GM23338 (cell line): Measurements from ENCODE around the gene PDCD7. TPM values are rescaled to one million over a fixed set of nuclear protein-coding genes. Genes with fewer than 3 reads are reported as not detected.

ENCODE experiments used
- ATAC-seq: fragments of 200-7000 bp; cut with Tn5 transposase; 3 replicates; pipeline ENCODE4 v1.9.1; 2020
- DNase-seq: peaks from one replicate; pipeline ENCODE4 v3.0.0-alpha.2; 2015; ENCODE audit warnings: low spot score
- H2AFZ ChIP-seq: fragments of 200-600 bp; sonication (generic); 2 replicates; pipeline ENCODE4 v1.8.0; 2016; ENCODE audit warnings: antibody characterized with exemption, mild to moderate bottlenecking, moderate library complexity
- H3F3A ChIP-seq: fragments of 200-600 bp; sonication (generic); replicated peaks from 2 replicates; pipeline ENCODE4 v1.8.0; 2017; ENCODE audit warnings: antibody characterized with exemption, mixed run types, low read depth
- H3K27ac ChIP-seq: fragments of 200-600 bp; sonication (generic); 2 replicates; pipeline ENCODE4 v1.6.1; 2016; ENCODE audit warnings: low read depth
- H3K27me3 ChIP-seq: fragments of 200-600 bp; sonication (generic); 2 replicates; pipeline ENCODE4 v1.8.0; 2016; ENCODE audit warnings: mild to moderate bottlenecking, mixed run types, moderate library complexity; ENCODE audit not compliant: insufficient read depth
- H3K36me3 ChIP-seq: fragments of 200-600 bp; sonication (generic); 2 replicates; pipeline ENCODE4 v1.8.0; 2016; ENCODE audit warnings: mild to moderate bottlenecking; ENCODE audit not compliant: insufficient read depth
- H3K4me1 ChIP-seq: fragments of 200-600 bp; sonication (generic); 2 replicates; pipeline ENCODE4 v1.8.0; 2016; ENCODE audit warnings: mild to moderate bottlenecking, moderate library complexity; ENCODE audit not compliant: insufficient read depth
- H3K4me2 ChIP-seq: fragments of 200-600 bp; sonication (generic); 2 replicates; pipeline ENCODE4 v1.7.1; 2017; ENCODE audit warnings: mixed run types
- H3K4me3 ChIP-seq: fragments of 200-600 bp; sonication (generic); 2 replicates; pipeline ENCODE4 v1.6.1; 2016; ENCODE audit warnings: mixed run types
- H3K79me2 ChIP-seq: fragments of 200-600 bp; sonication (generic); replicated peaks from 2 replicates; pipeline ENCODE4 v1.8.0; 2017; ENCODE audit warnings: mild to moderate bottlenecking; ENCODE audit not compliant: insufficient read depth
- H3K9me2 ChIP-seq: fragments of 200-600 bp; sonication (generic); 2 replicates; pipeline ENCODE4 v1.8.0; 2017; ENCODE audit not compliant: insufficient read depth
- H4K20me1 ChIP-seq: fragments of 200-600 bp; sonication (generic); replicated peaks from 2 replicates; pipeline ENCODE4 v1.8.0; 2017; ENCODE audit warnings: mild to moderate bottlenecking; ENCODE audit not compliant: insufficient read depth
- H3K27ac Mint-ChIP-seq: 2 replicates; pipeline ENCODE4 v1.8.0; 2020; ENCODE audit warnings: inconsistent platforms, mild to moderate bottlenecking, moderate library complexity, mixed read lengths
- H3K27me3 Mint-ChIP-seq: 3 replicates; pipeline ENCODE4 v1.8.0; 2022; ENCODE audit warnings: low read depth, mild to moderate bottlenecking, moderate library complexity, mixed read lengths, inconsistent platforms; ENCODE audit not compliant: insufficient read depth, poor library complexity
- H3K36me3 Mint-ChIP-seq: 3 replicates; pipeline ENCODE4 v1.8.0; 2021; ENCODE audit warnings: low read depth, mild to moderate bottlenecking, inconsistent platforms, moderate library complexity, mixed read lengths
- H3K4me1 Mint-ChIP-seq: 3 replicates; pipeline ENCODE4 v1.8.0; 2020; ENCODE audit warnings: mild to moderate bottlenecking, inconsistent platforms, mixed read lengths
- H3K4me3 Mint-ChIP-seq: 3 replicates; pipeline ENCODE4 v1.8.0; 2021; ENCODE audit warnings: moderate library complexity, mild to moderate bottlenecking, inconsistent platforms, mixed read lengths
- H3K9me3 Mint-ChIP-seq: 3 replicates; pipeline ENCODE4 v1.8.0; 2020; ENCODE audit warnings: moderate library complexity, mild to moderate bottlenecking, inconsistent platforms, mixed read lengths
- CREB1 ChIP-seq: fragments of 250-450 bp; sonication (Bioruptor Pico); IDR thresholded peaks from 2 replicates; pipeline ENCODE4 v1.5.0; 2020; ENCODE audit warnings: low read depth, mild to moderate bottlenecking, moderate library complexity
- CTCF ChIP-seq, 2 experiments: fragments of 200-600 bp in 1 of 2; sonication (generic) in 1 of 2; conservative IDR thresholded peaks; 2 replicates each; pipeline versions ENCODE4 v1.5.1 to v1.6.1; 2016 to 2017; ENCODE audit warnings: antibody characterized with exemption in 2 of 2, low read depth in 2 of 2, mild to moderate bottlenecking in 2 of 2, moderate library complexity in 1 of 2
- EZH2phosphoT487 ChIP-seq: fragments of 200-600 bp; sonication (generic); IDR thresholded peaks from one replicate; pipeline ENCODE4 v1.8.1; 2018; ENCODE audit warnings: antibody characterized with exemption; ENCODE audit not compliant: unreplicated experiment
- JUNB ChIP-seq: IDR thresholded peaks from one replicate; pipeline ENCODE4 v1.6.1; 2016; ENCODE audit warnings: antibody characterized with exemption; ENCODE audit not compliant: unreplicated experiment
- polyA plus RNA-seq: library from polyadenylated mRNA; unstranded; fragments of >200 nt; fragmentation: Nextera tagmentation; extraction: Ambion mirVana; gene quantifications from 2 replicates; pipeline ENCODE4 v1.2.1, GENCODE V29; 2016
- total RNA-seq: library from RNA; depleted of rRNA; stranded (reverse); fragments of >200 nt; shearing (Covaris generic); gene quantifications from 2 replicates; pipeline ENCODE4 v1.2.3, GENCODE V29; 2014
- TF ChIP-seq, protein P1 (sequence below): fragments of 250-450 bp; sonication (Bioruptor Pico); IDR thresholded peaks from 2 replicates; pipeline ENCODE4 v1.5.0; 2020; ENCODE audit warnings: mild to moderate bottlenecking, moderate library complexity

PDCD7 gene
- total and polyA plus RNA-seq, 2 experiments from 2014 or later: 16.8 to 21.2 TPM

DNA sequence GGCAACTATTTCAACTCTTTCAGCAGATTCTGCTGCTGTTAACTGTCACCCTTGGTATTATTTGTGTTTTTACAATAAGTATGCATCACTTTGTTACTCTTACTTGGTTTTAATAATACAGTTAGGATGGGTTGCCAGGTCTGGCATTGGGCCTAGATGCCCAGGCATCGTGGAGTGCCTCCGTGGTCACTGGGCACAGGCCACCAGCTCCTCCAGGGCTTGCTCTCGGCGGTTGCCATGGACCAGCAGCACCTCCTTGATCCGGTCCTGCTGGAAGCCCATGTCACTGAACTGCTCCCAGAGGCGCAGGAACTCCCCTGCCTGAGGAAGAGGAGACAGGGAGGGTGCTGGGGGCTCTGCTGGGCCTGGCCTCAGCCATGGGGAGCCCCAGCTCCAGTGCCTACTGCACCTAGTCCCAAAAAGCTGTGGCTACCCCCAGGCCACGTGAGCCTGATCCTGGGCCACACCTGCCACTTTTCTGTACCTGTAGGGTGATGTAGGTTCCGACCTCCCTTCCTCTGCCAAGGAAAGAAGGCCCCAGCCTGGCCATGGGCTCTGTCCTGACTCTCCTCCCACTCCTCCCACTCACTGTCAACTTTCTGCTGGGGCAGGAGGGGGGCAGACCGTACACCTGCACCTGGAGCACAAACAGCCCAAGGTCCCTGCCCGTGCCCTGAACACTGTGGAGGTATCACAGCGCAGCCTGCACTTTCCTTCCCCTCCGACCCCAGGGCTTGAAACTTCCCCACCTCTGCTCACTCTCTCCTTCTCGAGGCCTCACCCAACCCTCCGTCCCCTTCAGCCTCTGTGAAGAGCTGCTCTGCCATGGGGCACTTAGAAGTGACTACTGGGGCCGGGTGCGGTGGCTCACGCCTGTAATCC, 40.5 kb downstream of the PDCD7 start:
- no peaks in the 10 kb centered on the region for H3F3A ChIP-seq
- Mint-ChIP-seq H3K36me3 (no peaks in the 10 kb centered on the region), H3K9me3 (no peaks in the 10 kb centered on the region), H3K4me1 (peaks cover 10% of the 10 kb centered on the region), H3K4me3 (no peak overlapping the region), H3K27ac (no peak overlapping the region), H3K27me3 (peaks cover 12% of the 10 kb centered on the region)
- H3K9me2 ChIP-seq: no peaks in the 10 kb centered on the region
- H3K4me2 ChIP-seq: no peak overlapping the region
- H3K27me3 ChIP-seq: no peaks in the 10 kb centered on the region
- H3K79me2 ChIP-seq: no peaks in the 10 kb centered on the region
- H3K4me3 ChIP-seq: no peak overlapping the region
- no peaks in the 10 kb centered on the region for H3K36me3 ChIP-seq
- no peak overlapping the region for H3K27ac ChIP-seq
- H4K20me1 ChIP-seq: no peaks in the 10 kb centered on the region
- DNase-seq (no peak), ATAC-seq (no peak)
- H2AFZ ChIP-seq: no peak overlapping the region
- no peak for TF ChIP-seq CREB1 (CRISPR knock-in tag)
- TF ChIP-seq JUNB: no peak
- no peak for TF ChIP-seq CTCF (conservative IDR thresholded peaks at IDR 0.05; ENCODE audit: low read depth in 2 of 2)
- no peak for TF ChIP-seq EZH2phosphoT487
- TF ChIP-seq, protein P1, sequence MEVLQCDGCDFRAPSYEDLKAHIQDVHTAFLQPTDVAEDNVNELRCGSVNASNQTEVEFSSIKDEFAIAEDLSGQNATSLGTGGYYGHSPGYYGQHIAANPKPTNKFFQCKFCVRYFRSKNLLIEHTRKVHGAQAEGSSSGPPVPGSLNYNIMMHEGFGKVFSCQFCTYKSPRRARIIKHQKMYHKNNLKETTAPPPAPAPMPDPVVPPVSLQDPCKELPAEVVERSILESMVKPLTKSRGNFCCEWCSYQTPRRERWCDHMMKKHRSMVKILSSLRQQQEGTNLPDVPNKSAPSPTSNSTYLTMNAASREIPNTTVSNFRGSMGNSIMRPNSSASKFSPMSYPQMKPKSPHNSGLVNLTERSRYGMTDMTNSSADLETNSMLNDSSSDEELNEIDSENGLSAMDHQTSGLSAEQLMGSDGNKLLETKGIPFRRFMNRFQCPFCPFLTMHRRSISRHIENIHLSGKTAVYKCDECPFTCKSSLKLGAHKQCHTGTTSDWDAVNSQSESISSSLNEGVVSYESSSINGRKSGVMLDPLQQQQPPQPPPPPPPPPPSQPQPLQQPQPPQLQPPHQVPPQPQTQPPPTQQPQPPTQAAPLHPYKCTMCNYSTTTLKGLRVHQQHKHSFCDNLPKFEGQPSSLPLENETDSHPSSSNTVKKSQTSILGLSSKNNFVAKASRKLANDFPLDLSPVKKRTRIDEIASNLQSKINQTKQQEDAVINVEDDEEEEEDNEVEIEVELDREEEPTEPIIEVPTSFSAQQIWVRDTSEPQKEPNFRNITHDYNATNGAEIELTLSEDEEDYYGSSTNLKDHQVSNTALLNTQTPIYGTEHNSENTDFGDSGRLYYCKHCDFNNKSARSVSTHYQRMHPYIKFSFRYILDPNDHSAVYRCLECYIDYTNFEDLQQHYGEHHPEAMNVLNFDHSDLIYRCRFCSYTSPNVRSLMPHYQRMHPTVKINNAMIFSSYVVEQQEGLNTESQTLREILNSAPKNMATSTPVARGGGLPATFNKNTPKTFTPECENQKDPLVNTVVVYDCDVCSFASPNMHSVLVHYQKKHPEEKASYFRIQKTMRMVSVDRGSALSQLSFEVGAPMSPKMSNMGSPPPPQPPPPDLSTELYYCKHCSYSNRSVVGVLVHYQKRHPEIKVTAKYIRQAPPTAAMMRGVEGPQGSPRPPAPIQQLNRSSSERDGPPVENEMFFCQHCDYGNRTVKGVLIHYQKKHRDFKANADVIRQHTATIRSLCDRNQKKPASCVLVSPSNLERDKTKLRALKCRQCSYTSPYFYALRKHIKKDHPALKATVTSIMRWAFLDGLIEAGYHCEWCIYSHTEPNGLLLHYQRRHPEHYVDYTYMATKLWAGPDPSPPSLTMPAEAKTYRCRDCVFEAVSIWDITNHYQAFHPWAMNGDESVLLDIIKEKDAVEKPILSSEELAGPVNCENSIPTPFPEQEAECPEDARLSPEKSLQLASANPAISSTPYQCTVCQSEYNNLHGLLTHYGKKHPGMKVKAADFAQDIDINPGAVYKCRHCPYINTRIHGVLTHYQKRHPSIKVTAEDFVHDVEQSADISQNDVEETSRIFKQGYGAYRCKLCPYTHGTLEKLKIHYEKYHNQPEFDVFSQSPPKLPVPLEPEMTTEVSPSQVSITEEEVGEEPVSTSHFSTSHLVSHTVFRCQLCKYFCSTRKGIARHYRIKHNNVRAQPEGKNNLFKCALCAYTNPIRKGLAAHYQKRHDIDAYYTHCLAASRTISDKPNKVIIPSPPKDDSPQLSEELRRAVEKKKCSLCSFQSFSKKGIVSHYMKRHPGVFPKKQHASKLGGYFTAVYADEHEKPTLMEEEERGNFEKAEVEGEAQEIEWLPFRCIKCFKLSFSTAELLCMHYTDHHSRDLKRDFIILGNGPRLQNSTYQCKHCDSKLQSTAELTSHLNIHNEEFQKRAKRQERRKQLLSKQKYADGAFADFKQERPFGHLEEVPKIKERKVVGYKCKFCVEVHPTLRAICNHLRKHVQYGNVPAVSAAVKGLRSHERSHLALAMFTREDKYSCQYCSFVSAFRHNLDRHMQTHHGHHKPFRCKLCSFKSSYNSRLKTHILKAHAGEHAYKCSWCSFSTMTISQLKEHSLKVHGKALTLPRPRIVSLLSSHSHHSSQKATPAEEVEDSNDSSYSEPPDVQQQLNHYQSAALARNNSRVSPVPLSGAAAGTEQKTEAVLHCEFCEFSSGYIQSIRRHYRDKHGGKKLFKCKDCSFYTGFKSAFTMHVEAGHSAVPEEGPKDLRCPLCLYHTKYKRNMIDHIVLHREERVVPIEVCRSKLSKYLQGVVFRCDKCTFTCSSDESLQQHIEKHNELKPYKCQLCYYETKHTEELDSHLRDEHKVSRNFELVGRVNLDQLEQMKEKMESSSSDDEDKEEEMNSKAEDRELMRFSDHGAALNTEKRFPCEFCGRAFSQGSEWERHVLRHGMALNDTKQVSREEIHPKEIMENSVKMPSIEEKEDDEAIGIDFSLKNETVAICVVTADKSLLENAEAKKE (CRISPR knock-in tag): no peak
- H3K4me1 ChIP-seq: no peaks in the 10 kb centered on the region
